GM23338 (cell line): ENCODE measurements around the gene AP3M1. TPM values are rescaled to one million over a fixed set of nuclear protein-coding genes. Genes with fewer than 3 reads are reported as not detected.

Source experiments
- ATAC-seq: fragments of 200-7000 bp; cut with Tn5 transposase; 3 replicates; pipeline ENCODE4 v1.9.1; 2020
- DNase-seq: peaks from one replicate; pipeline ENCODE4 v3.0.0-alpha.2; 2015; ENCODE audit warnings: low spot score
- H2AFZ ChIP-seq: fragments of 200-600 bp; sonication (generic); 2 replicates; pipeline ENCODE4 v1.8.0; 2016; ENCODE audit warnings: antibody characterized with exemption, mild to moderate bottlenecking, moderate library complexity
- H3F3A ChIP-seq: fragments of 200-600 bp; sonication (generic); replicated peaks from 2 replicates; pipeline ENCODE4 v1.8.0; 2017; ENCODE audit warnings: antibody characterized with exemption, mixed run types, low read depth
- H3K27ac ChIP-seq: fragments of 200-600 bp; sonication (generic); 2 replicates; pipeline ENCODE4 v1.6.1; 2016; ENCODE audit warnings: low read depth
- H3K27me3 ChIP-seq: fragments of 200-600 bp; sonication (generic); 2 replicates; pipeline ENCODE4 v1.8.0; 2016; ENCODE audit warnings: mild to moderate bottlenecking, mixed run types, moderate library complexity; ENCODE audit not compliant: insufficient read depth
- H3K36me3 ChIP-seq: fragments of 200-600 bp; sonication (generic); 2 replicates; pipeline ENCODE4 v1.8.0; 2016; ENCODE audit warnings: mild to moderate bottlenecking; ENCODE audit not compliant: insufficient read depth
- H3K4me1 ChIP-seq: fragments of 200-600 bp; sonication (generic); 2 replicates; pipeline ENCODE4 v1.8.0; 2016; ENCODE audit warnings: mild to moderate bottlenecking, moderate library complexity; ENCODE audit not compliant: insufficient read depth
- H3K4me2 ChIP-seq: fragments of 200-600 bp; sonication (generic); 2 replicates; pipeline ENCODE4 v1.7.1; 2017; ENCODE audit warnings: mixed run types
- H3K4me3 ChIP-seq: fragments of 200-600 bp; sonication (generic); 2 replicates; pipeline ENCODE4 v1.6.1; 2016; ENCODE audit warnings: mixed run types
- H3K79me2 ChIP-seq: fragments of 200-600 bp; sonication (generic); replicated peaks from 2 replicates; pipeline ENCODE4 v1.8.0; 2017; ENCODE audit warnings: mild to moderate bottlenecking; ENCODE audit not compliant: insufficient read depth
- H3K9me2 ChIP-seq: fragments of 200-600 bp; sonication (generic); 2 replicates; pipeline ENCODE4 v1.8.0; 2017; ENCODE audit not compliant: insufficient read depth
- H4K20me1 ChIP-seq: fragments of 200-600 bp; sonication (generic); replicated peaks from 2 replicates; pipeline ENCODE4 v1.8.0; 2017; ENCODE audit warnings: mild to moderate bottlenecking; ENCODE audit not compliant: insufficient read depth
- H3K27ac Mint-ChIP-seq: 2 replicates; pipeline ENCODE4 v1.8.0; 2020; ENCODE audit warnings: inconsistent platforms, mild to moderate bottlenecking, moderate library complexity, mixed read lengths
- H3K27me3 Mint-ChIP-seq: 3 replicates; pipeline ENCODE4 v1.8.0; 2022; ENCODE audit warnings: low read depth, mild to moderate bottlenecking, moderate library complexity, mixed read lengths, inconsistent platforms; ENCODE audit not compliant: insufficient read depth, poor library complexity
- H3K36me3 Mint-ChIP-seq: 3 replicates; pipeline ENCODE4 v1.8.0; 2021; ENCODE audit warnings: low read depth, mild to moderate bottlenecking, inconsistent platforms, moderate library complexity, mixed read lengths
- H3K4me1 Mint-ChIP-seq: 3 replicates; pipeline ENCODE4 v1.8.0; 2020; ENCODE audit warnings: mild to moderate bottlenecking, inconsistent platforms, mixed read lengths
- H3K4me3 Mint-ChIP-seq: 3 replicates; pipeline ENCODE4 v1.8.0; 2021; ENCODE audit warnings: moderate library complexity, mild to moderate bottlenecking, inconsistent platforms, mixed read lengths
- H3K9me3 Mint-ChIP-seq: 3 replicates; pipeline ENCODE4 v1.8.0; 2020; ENCODE audit warnings: moderate library complexity, mild to moderate bottlenecking, inconsistent platforms, mixed read lengths
- CREB1 ChIP-seq: fragments of 250-450 bp; sonication (Bioruptor Pico); IDR thresholded peaks from 2 replicates; pipeline ENCODE4 v1.5.0; 2020; ENCODE audit warnings: low read depth, mild to moderate bottlenecking, moderate library complexity
- EZH2 ChIP-seq: fragments of 200-600 bp; sonication (generic); IDR thresholded peaks from one replicate; pipeline ENCODE4 v1.8.0; 2017; ENCODE audit warnings: antibody characterized with exemption, mild to moderate bottlenecking, low read depth; ENCODE audit not compliant: unreplicated experiment
- EZH2phosphoT487 ChIP-seq: fragments of 200-600 bp; sonication (generic); IDR thresholded peaks from one replicate; pipeline ENCODE4 v1.8.1; 2018; ENCODE audit warnings: antibody characterized with exemption; ENCODE audit not compliant: unreplicated experiment
- JUNB ChIP-seq: IDR thresholded peaks from one replicate; pipeline ENCODE4 v1.6.1; 2016; ENCODE audit warnings: antibody characterized with exemption; ENCODE audit not compliant: unreplicated experiment
- NANOG ChIP-seq: IDR thresholded peaks from 2 replicates; pipeline ENCODE4 v1.6.1; 2016; ENCODE audit warnings: antibody characterized with exemption, borderline replicate concordance
- POLR2AphosphoS5 ChIP-seq: IDR thresholded peaks from 2 replicates; pipeline ENCODE4 v1.6.1; 2016; ENCODE audit warnings: antibody characterized with exemption, low read depth
- STAT1 ChIP-seq: IDR thresholded peaks from one replicate; pipeline ENCODE4 v1.6.1; 2016; ENCODE audit warnings: antibody characterized with exemption; ENCODE audit not compliant: unreplicated experiment
- ZNF114 ChIP-seq: fragments of 250-450 bp; sonication (Bioruptor Pico); IDR thresholded peaks from 2 replicates; pipeline ENCODE4 v1.5.0; 2020; ENCODE audit warnings: mild to moderate bottlenecking, moderate library complexity
- ZNF331 ChIP-seq: fragments of 250-450 bp; sonication (Bioruptor Pico); IDR thresholded peaks from 2 replicates; pipeline ENCODE4 v1.5.0; 2020; ENCODE audit warnings: low read depth, mild to moderate bottlenecking, moderate library complexity
- polyA plus RNA-seq: library from polyadenylated mRNA; unstranded; fragments of >200 nt; fragmentation: Nextera tagmentation; extraction: Ambion mirVana; gene quantifications from 2 replicates; pipeline ENCODE4 v1.2.1, GENCODE V29; 2016
- total RNA-seq: library from RNA; depleted of rRNA; stranded (reverse); fragments of >200 nt; shearing (Covaris generic); gene quantifications from 2 replicates; pipeline ENCODE4 v1.2.3, GENCODE V29; 2014
- TF ChIP-seq, protein P1 (sequence below), 2 experiments: fragments of 200-600 bp in 1 of 2; sonication (generic) in 1 of 2; conservative IDR thresholded peaks; 2 replicates each; pipeline versions ENCODE4 v1.5.1 to v1.6.1; 2016 to 2017; ENCODE audit warnings: antibody characterized with exemption in 2 of 2, low read depth in 2 of 2, mild to moderate bottlenecking in 2 of 2, moderate library complexity in 1 of 2
- TF ChIP-seq, protein P2 (sequence below): fragments of 250-450 bp; sonication (Bioruptor Pico); IDR thresholded peaks from 2 replicates; pipeline ENCODE4 v1.5.0; 2020; ENCODE audit warnings: mild to moderate bottlenecking, moderate library complexity
- TF ChIP-seq, protein P3 (sequence below): IDR thresholded peaks from one replicate; pipeline ENCODE4 v1.6.1; 2018; ENCODE audit warnings: antibody characterized with exemption; ENCODE audit not compliant: unreplicated experiment
- TF ChIP-seq, protein P4 (sequence below): IDR thresholded peaks from 2 replicates; pipeline ENCODE4 v1.6.1; 2016; ENCODE audit warnings: antibody characterized with exemption

Gene AP3M1
- total and polyA plus RNA-seq, 2 experiments from 2014 or later = 13.8 to 41.7 TPM

DNA sequence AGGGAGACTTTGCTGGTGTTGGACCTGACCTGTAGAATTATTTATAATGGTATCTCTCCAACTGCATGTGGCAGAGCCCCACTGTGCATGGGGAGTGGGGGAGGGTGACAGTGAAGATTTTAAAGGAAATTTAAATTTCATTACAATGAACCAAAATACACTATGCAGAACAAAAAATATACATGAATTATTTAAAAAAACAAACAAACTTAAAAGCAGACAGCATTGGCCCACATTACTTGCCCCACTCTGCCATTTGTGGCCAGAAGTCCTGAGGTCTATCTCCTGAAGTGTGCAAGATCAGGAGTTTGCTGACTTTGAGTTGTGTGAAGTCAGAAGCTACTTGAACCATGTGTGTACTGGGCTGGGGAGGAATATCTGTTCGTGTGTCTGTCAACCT, 40.5 kb downstream of the AP3M1 start:
- Histone ChIP-seq H3K27ac (0 out of 2 replicates have a peak overlapping the region, but pooled peaks have one; percentile 69), H3K4me3 (no peak overlapping the region), H2AFZ (no peak overlapping the region), H3K9me2 (no peaks in the 10 kb centered on the region), H4K20me1 (peaks cover 27% of the 10 kb centered on the region), H3F3A (peaks cover 15% of the 10 kb centered on the region), H3K27me3 (no peaks in the 10 kb centered on the region), H3K79me2 (peaks cover 9% of the 10 kb centered on the region), H3K4me2 (no peak overlapping the region), H3K4me1 (no peaks in the 10 kb centered on the region), H3K36me3 (peaks cover 83% of the 10 kb centered on the region)
- H3K4me3 Mint-ChIP-seq = no peak overlapping the region
- H3K4me1 Mint-ChIP-seq = 0 out of 3 replicates have a peak, but pooled peaks cover 3% of the 10 kb centered on the region
- ATAC-seq (no peak), DNase-seq (no peak)
- peaks cover 14% of the 10 kb centered on the region for H3K27me3 Mint-ChIP-seq
- no peaks in the 10 kb centered on the region for H3K9me3 Mint-ChIP-seq
- no peak overlapping the region for H3K27ac Mint-ChIP-seq
- TF ChIP-seq, protein P1, sequence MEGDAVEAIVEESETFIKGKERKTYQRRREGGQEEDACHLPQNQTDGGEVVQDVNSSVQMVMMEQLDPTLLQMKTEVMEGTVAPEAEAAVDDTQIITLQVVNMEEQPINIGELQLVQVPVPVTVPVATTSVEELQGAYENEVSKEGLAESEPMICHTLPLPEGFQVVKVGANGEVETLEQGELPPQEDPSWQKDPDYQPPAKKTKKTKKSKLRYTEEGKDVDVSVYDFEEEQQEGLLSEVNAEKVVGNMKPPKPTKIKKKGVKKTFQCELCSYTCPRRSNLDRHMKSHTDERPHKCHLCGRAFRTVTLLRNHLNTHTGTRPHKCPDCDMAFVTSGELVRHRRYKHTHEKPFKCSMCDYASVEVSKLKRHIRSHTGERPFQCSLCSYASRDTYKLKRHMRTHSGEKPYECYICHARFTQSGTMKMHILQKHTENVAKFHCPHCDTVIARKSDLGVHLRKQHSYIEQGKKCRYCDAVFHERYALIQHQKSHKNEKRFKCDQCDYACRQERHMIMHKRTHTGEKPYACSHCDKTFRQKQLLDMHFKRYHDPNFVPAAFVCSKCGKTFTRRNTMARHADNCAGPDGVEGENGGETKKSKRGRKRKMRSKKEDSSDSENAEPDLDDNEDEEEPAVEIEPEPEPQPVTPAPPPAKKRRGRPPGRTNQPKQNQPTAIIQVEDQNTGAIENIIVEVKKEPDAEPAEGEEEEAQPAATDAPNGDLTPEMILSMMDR (conservative IDR thresholded peaks at IDR 0.05; ENCODE audit: low read depth in 2 of 2) = no peak
- TF ChIP-seq, protein P2, sequence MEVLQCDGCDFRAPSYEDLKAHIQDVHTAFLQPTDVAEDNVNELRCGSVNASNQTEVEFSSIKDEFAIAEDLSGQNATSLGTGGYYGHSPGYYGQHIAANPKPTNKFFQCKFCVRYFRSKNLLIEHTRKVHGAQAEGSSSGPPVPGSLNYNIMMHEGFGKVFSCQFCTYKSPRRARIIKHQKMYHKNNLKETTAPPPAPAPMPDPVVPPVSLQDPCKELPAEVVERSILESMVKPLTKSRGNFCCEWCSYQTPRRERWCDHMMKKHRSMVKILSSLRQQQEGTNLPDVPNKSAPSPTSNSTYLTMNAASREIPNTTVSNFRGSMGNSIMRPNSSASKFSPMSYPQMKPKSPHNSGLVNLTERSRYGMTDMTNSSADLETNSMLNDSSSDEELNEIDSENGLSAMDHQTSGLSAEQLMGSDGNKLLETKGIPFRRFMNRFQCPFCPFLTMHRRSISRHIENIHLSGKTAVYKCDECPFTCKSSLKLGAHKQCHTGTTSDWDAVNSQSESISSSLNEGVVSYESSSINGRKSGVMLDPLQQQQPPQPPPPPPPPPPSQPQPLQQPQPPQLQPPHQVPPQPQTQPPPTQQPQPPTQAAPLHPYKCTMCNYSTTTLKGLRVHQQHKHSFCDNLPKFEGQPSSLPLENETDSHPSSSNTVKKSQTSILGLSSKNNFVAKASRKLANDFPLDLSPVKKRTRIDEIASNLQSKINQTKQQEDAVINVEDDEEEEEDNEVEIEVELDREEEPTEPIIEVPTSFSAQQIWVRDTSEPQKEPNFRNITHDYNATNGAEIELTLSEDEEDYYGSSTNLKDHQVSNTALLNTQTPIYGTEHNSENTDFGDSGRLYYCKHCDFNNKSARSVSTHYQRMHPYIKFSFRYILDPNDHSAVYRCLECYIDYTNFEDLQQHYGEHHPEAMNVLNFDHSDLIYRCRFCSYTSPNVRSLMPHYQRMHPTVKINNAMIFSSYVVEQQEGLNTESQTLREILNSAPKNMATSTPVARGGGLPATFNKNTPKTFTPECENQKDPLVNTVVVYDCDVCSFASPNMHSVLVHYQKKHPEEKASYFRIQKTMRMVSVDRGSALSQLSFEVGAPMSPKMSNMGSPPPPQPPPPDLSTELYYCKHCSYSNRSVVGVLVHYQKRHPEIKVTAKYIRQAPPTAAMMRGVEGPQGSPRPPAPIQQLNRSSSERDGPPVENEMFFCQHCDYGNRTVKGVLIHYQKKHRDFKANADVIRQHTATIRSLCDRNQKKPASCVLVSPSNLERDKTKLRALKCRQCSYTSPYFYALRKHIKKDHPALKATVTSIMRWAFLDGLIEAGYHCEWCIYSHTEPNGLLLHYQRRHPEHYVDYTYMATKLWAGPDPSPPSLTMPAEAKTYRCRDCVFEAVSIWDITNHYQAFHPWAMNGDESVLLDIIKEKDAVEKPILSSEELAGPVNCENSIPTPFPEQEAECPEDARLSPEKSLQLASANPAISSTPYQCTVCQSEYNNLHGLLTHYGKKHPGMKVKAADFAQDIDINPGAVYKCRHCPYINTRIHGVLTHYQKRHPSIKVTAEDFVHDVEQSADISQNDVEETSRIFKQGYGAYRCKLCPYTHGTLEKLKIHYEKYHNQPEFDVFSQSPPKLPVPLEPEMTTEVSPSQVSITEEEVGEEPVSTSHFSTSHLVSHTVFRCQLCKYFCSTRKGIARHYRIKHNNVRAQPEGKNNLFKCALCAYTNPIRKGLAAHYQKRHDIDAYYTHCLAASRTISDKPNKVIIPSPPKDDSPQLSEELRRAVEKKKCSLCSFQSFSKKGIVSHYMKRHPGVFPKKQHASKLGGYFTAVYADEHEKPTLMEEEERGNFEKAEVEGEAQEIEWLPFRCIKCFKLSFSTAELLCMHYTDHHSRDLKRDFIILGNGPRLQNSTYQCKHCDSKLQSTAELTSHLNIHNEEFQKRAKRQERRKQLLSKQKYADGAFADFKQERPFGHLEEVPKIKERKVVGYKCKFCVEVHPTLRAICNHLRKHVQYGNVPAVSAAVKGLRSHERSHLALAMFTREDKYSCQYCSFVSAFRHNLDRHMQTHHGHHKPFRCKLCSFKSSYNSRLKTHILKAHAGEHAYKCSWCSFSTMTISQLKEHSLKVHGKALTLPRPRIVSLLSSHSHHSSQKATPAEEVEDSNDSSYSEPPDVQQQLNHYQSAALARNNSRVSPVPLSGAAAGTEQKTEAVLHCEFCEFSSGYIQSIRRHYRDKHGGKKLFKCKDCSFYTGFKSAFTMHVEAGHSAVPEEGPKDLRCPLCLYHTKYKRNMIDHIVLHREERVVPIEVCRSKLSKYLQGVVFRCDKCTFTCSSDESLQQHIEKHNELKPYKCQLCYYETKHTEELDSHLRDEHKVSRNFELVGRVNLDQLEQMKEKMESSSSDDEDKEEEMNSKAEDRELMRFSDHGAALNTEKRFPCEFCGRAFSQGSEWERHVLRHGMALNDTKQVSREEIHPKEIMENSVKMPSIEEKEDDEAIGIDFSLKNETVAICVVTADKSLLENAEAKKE (CRISPR knock-in tag) = no peak
- TF ChIP-seq CREB1 (no peak), STAT1 (no peak), POLR2AphosphoS5 (no peak), ZNF114 (CRISPR knock-in tag) (no peak), ZNF331 (no peak), JUNB (no peak), NANOG (no peak), EZH2phosphoT487 (no peak), EZH2 (no peak)
- TF ChIP-seq, protein P3, sequence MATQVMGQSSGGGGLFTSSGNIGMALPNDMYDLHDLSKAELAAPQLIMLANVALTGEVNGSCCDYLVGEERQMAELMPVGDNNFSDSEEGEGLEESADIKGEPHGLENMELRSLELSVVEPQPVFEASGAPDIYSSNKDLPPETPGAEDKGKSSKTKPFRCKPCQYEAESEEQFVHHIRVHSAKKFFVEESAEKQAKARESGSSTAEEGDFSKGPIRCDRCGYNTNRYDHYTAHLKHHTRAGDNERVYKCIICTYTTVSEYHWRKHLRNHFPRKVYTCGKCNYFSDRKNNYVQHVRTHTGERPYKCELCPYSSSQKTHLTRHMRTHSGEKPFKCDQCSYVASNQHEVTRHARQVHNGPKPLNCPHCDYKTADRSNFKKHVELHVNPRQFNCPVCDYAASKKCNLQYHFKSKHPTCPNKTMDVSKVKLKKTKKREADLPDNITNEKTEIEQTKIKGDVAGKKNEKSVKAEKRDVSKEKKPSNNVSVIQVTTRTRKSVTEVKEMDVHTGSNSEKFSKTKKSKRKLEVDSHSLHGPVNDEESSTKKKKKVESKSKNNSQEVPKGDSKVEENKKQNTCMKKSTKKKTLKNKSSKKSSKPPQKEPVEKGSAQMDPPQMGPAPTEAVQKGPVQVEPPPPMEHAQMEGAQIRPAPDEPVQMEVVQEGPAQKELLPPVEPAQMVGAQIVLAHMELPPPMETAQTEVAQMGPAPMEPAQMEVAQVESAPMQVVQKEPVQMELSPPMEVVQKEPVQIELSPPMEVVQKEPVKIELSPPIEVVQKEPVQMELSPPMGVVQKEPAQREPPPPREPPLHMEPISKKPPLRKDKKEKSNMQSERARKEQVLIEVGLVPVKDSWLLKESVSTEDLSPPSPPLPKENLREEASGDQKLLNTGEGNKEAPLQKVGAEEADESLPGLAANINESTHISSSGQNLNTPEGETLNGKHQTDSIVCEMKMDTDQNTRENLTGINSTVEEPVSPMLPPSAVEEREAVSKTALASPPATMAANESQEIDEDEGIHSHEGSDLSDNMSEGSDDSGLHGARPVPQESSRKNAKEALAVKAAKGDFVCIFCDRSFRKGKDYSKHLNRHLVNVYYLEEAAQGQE = no peak
- TF ChIP-seq, protein P4, sequence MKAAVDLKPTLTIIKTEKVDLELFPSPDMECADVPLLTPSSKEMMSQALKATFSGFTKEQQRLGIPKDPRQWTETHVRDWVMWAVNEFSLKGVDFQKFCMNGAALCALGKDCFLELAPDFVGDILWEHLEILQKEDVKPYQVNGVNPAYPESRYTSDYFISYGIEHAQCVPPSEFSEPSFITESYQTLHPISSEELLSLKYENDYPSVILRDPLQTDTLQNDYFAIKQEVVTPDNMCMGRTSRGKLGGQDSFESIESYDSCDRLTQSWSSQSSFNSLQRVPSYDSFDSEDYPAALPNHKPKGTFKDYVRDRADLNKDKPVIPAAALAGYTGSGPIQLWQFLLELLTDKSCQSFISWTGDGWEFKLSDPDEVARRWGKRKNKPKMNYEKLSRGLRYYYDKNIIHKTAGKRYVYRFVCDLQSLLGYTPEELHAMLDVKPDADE = no peak
- peaks cover 99% of the 10 kb centered on the region for H3K36me3 Mint-ChIP-seq
